SK-N-SH treated with all-trans-retinoic acid at 6 μM for 48 hours (cell line): ENCODE results near the gene MRPL4.

ENCODE experiments used
- ATAC-seq: fragments of 200-7000 bp; cut with Tn5 transposase; 3 replicates; pipeline ENCODE4 v1.9.1; 2020; ENCODE audit warnings: mild to moderate bottlenecking, moderate library complexity
- BACH2 ChIP-seq: fragments of 250-450 bp; sonication (Bioruptor Pico); IDR thresholded peaks from 2 replicates; pipeline ENCODE4 v1.9.0; 2021; ENCODE audit warnings: mild to moderate bottlenecking, borderline replicate concordance
- CREB5 ChIP-seq: fragments of 250-450 bp; sonication (Bioruptor Pico); IDR thresholded peaks from 2 replicates; pipeline ENCODE4 v1.5.1; 2020; ENCODE audit warnings: low read depth, mild to moderate bottlenecking, moderate library complexity
- CSDC2 ChIP-seq: fragments of 250-450 bp; sonication (Bioruptor Pico); IDR thresholded peaks from 2 replicates; pipeline ENCODE4 v1.5.0; 2020; ENCODE audit warnings: mild to moderate bottlenecking, moderate library complexity
- CSRNP3 ChIP-seq: fragments of 250-450 bp; sonication (Bioruptor Pico); IDR thresholded peaks from 2 replicates; pipeline ENCODE4 v1.5.1; 2021; ENCODE audit warnings: mild to moderate bottlenecking, moderate library complexity
- ESRRG ChIP-seq: fragments of 250-450 bp; sonication (Bioruptor Pico); IDR thresholded peaks from 2 replicates; pipeline ENCODE4 v1.6.1; 2021; ENCODE audit warnings: mild to moderate bottlenecking
- GLIS3 ChIP-seq: fragments of 250-450 bp; sonication (Bioruptor Pico); IDR thresholded peaks from 2 replicates; pipeline ENCODE4 v1.5.0; 2020; ENCODE audit warnings: mild to moderate bottlenecking, moderate library complexity
- ISL1 ChIP-seq: fragments of 250-450 bp; sonication (Bioruptor Pico); IDR thresholded peaks from 2 replicates; pipeline ENCODE4 v2.1.2; 2022; ENCODE audit warnings: mild to moderate bottlenecking, moderate library complexity
- OSR1 ChIP-seq: fragments of 250-450 bp; sonication (Bioruptor Pico); IDR thresholded peaks from 2 replicates; pipeline ENCODE4 v1.8.0; 2022; ENCODE audit warnings: moderate library complexity, mild to moderate bottlenecking, inconsistent platforms
- PATZ1 ChIP-seq: fragments of 250-450 bp; sonication (Bioruptor Pico); IDR thresholded peaks from 2 replicates; pipeline ENCODE4 v1.8.0; 2020; ENCODE audit warnings: mild to moderate bottlenecking, moderate library complexity, borderline replicate concordance
- POU6F1 ChIP-seq: fragments of 250-450 bp; sonication (Bioruptor Pico); IDR thresholded peaks from 2 replicates; pipeline ENCODE4 v1.8.0; 2021; ENCODE audit warnings: low read depth, mild to moderate bottlenecking, moderate library complexity, borderline replicate concordance
- RARB ChIP-seq: fragments of 250-450 bp; sonication (Bioruptor Pico); IDR thresholded peaks from 2 replicates; pipeline ENCODE4 v1.8.0; 2021; ENCODE audit warnings: mild to moderate bottlenecking, moderate library complexity
- SNAI2 ChIP-seq: fragments of 250-450 bp; sonication (Bioruptor Pico); IDR thresholded peaks from 2 replicates; pipeline ENCODE4 v1.5.0; 2020; ENCODE audit warnings: mild to moderate bottlenecking, moderate library complexity
- TCF4 ChIP-seq: fragments of 250-450 bp; sonication (Bioruptor Pico); IDR thresholded peaks from 2 replicates; pipeline ENCODE4 v1.8.0; 2021; ENCODE audit warnings: mild to moderate bottlenecking, moderate library complexity, borderline replicate concordance
- TSHZ2 ChIP-seq: fragments of 250-450 bp; sonication (Bioruptor Pico); IDR thresholded peaks from 2 replicates; pipeline ENCODE4 v1.5.0; 2020; ENCODE audit warnings: mild to moderate bottlenecking, moderate library complexity
- ZC3H10 ChIP-seq: fragments of 250-450 bp; sonication (Bioruptor Pico); IDR thresholded peaks from 2 replicates; pipeline ENCODE4 v1.5.1; 2021; ENCODE audit warnings: mild to moderate bottlenecking, moderate library complexity
- ZFP3 ChIP-seq: fragments of 250-450 bp; sonication (Bioruptor Pico); IDR thresholded peaks from 2 replicates; pipeline ENCODE4 v1.5.0; 2020; ENCODE audit warnings: mild to moderate bottlenecking, moderate library complexity
- ZFP30 ChIP-seq: fragments of 450-650 bp; formaldehyde crosslinking; IDR thresholded peaks from 2 replicates; pipeline ENCODE4 v1.5.0; 2022; ENCODE audit warnings: mild to moderate bottlenecking, moderate library complexity
- ZNF70 ChIP-seq: fragments of 450-650 bp; formaldehyde crosslinking; IDR thresholded peaks from 2 replicates; pipeline ENCODE4 v1.5.0; 2020; ENCODE audit warnings: mild to moderate bottlenecking, moderate library complexity
- ZNF8 ChIP-seq: fragments of 450-650 bp; formaldehyde crosslinking; IDR thresholded peaks from 2 replicates; pipeline ENCODE4 v1.5.0; 2020; ENCODE audit warnings: mild to moderate bottlenecking, moderate library complexity

MRPL4 gene

GRCh38 chr19:10293637-10294367, 41.8 kb downstream of the MRPL4 start:
- TF ChIP-seq ISL1 (no peak), ZC3H10 (CRISPR knock-in tag) (no peak), CSDC2 (CRISPR knock-in tag) (no peak)
- ATAC-seq, result no peak

- no peak for ATAC-seq
- TF ChIP-seq POU6F1 (CRISPR knock-in tag), result no peak
- no peak for TF ChIP-seq PATZ1 (CRISPR knock-in tag)
- no peak for TF ChIP-seq ZNF8
- no peak for TF ChIP-seq ZC3H10 (CRISPR knock-in tag)
- TF ChIP-seq GLIS3, result no peak
These were observed 42.3 kb downstream of the MRPL4 start for GRCh38 chr19:10294368-10294697.

GRCh38 chr19:10295305-10295846, 43.4 kb downstream of the MRPL4 start:
- TF ChIP-seq CSDC2 (CRISPR knock-in tag), result no peak
- no peak for TF ChIP-seq RARB (CRISPR knock-in tag)
- no peak for TF ChIP-seq BACH2 (CRISPR knock-in tag)
- TF ChIP-seq OSR1 (CRISPR knock-in tag), result no peak
- no peak for TF ChIP-seq PATZ1 (CRISPR knock-in tag)
- no peak for TF ChIP-seq CSRNP3 (CRISPR knock-in tag)
- TF ChIP-seq SNAI2 (CRISPR knock-in tag), result no peak
- TF ChIP-seq ESRRG, result no peak
- TF ChIP-seq TCF4 (CRISPR knock-in tag), result no peak
- TF ChIP-seq ZC3H10 (CRISPR knock-in tag), result no peak
- TF ChIP-seq POU6F1 (CRISPR knock-in tag), result no peak
- TF ChIP-seq ISL1, result no peak
- TF ChIP-seq ZFP30, result no peak
- TF ChIP-seq TSHZ2 (CRISPR knock-in tag), result no peak
- no peak for TF ChIP-seq ZFP3 (CRISPR knock-in tag)
- no peak for TF ChIP-seq ZNF8
- no peak for TF ChIP-seq GLIS3
- TF ChIP-seq CREB5 (CRISPR knock-in tag), result no peak
- no peak for TF ChIP-seq ZNF70 (CRISPR knock-in tag)
- no peak for ATAC-seq
